ENCODE measurements around the gene NGRN. TPM values are rescaled to one million over a fixed set of nuclear protein-coding genes. Genes with fewer than 3 reads are reported as not detected.
A peak's percentile ranks its signal among the peaks of the same experiment; 100 is the strongest.

NGRN gene
- total RNA-seq, 6 donors from 2014 or later = 35.6 to 74.2 (median 62.6) TPM

- TF ChIP-seq POLR2A (IDR thresholded peaks at IDR 0.05) = peak in 2 of 4 donors; percentile 76 to 86
- TF ChIP-seq CTCF (IDR thresholded peaks at IDR 0.05) = peak in 5 of 6 experiments; percentile 46 to 77 (median 56)
- no peak for TF ChIP-seq EP300 (IDR thresholded peaks at IDR 0.05)
- peak; percentile 22 to 81 for TF ChIP-seq POLR2AphosphoS5 (IDR thresholded peaks at IDR 0.05)
- Histone ChIP-seq H3K4me3 (peak within 1 kb of the TSS; percentile 62 to 99 (median 74)), H3K36me3 (peaks cover under 1 to 47% (median 31%) of the 10 kb centered on the region in 4 donors), H3K9me3 (no peaks in the 10 kb centered on the region), H3K27me3 (no peaks in the 10 kb centered on the region), H3K27ac (peak within 1 kb of the TSS; percentile 89 to 97 (median 94)), H3K4me1 (peaks cover 28 to 46% (median 42%) of the 10 kb centered on the region in 4 donors)
- DNase-seq = peak; percentile 98 to 99
- ATAC-seq (ENCODE audit: low FRiP score in 2 of 2) = peak; percentile 97 to 98
- 0% methylated on average over 1 to 37 of the region's 63 CpGs for WGBS, 2 donors
These were observed 31.9 kb upstream of the NGRN start, which contains the start of gene CIB1 for GRCh38 chr15:90233387-90234095. Gene CIB1 (minus strand): TSS chr15:90233941. CDS start chr15:90233885, 56 bp downstream.

- peak within 1 kb of the TSS; percentile 62 to 99 (median 74) for H3K4me3 ChIP-seq
- H3K4me1 ChIP-seq = peaks cover 28 to 46% (median 42%) of the 10 kb centered on the region in 4 donors
- no peak for ATAC-seq (ENCODE audit: low FRiP score in 2 of 2)
- TF ChIP-seq EP300 (IDR thresholded peaks at IDR 0.05) (no peak), POLR2AphosphoS5 (IDR thresholded peaks at IDR 0.05) (peak; percentile 78 to 85), CTCF (IDR thresholded peaks at IDR 0.05) (peak in 1 of 6 experiments; percentile 11), POLR2A (IDR thresholded peaks at IDR 0.05) (peak in 3 of 4 donors; percentile 37 to 86 (median 77))
- H3K27ac ChIP-seq = peak within 1 kb of the TSS; percentile 89 to 97 (median 94)
- H3K27me3 ChIP-seq = no peaks in the 10 kb centered on the region
- WGBS, 2 donors = 4 to 10% methylated on average over 17 to 47 of the region's 49 CpGs
- H3K9me3 ChIP-seq = no peaks in the 10 kb centered on the region
- DNase-seq = no peak
- peaks cover 0 to 47% (median 26%) of the 10 kb centered on the region in 4 donors for H3K36me3 ChIP-seq
These were observed 31.1 kb upstream of the NGRN start, which contains the start of gene GDPGP1 for GRCh38 chr15:90234096-90234988. Gene GDPGP1 (plus strand): TSS chr15:90234209. CDS start chr15:90240909, 6,700 bp downstream.

GRCh38 chr15:90239371-90239770, 26.1 kb upstream of the NGRN start:
- ATAC-seq (ENCODE audit: low FRiP score in 2 of 2) (no peak), DNase-seq (no peak)
- H3K27me3 ChIP-seq = no peaks in the 10 kb centered on the region
- H3K36me3 ChIP-seq = peaks cover 3 to 34% (median 23%) of the 10 kb centered on the region in 4 donors
- no peak overlapping the region for H3K4me3 ChIP-seq
- 87 to 89% methylated on average over 3 of the region's 3 CpGs for WGBS, 2 donors
- no peak overlapping the region for H3K27ac ChIP-seq
- no peaks in the 10 kb centered on the region for H3K9me3 ChIP-seq
- peaks cover 2 to 11% (median 8%) of the 10 kb centered on the region in 4 donors for H3K4me1 ChIP-seq
- no peak for TF ChIP-seq CTCF (IDR thresholded peaks at IDR 0.05)
- TF ChIP-seq POLR2AphosphoS5 (IDR thresholded peaks at IDR 0.05) = no peak
- TF ChIP-seq EP300 (IDR thresholded peaks at IDR 0.05) = no peak
- no peak for TF ChIP-seq POLR2A (IDR thresholded peaks at IDR 0.05)

- no peak for ATAC-seq (ENCODE audit: low FRiP score in 2 of 2)
- TF ChIP-seq POLR2A (IDR thresholded peaks at IDR 0.05) (no peak), EP300 (IDR thresholded peaks at IDR 0.05) (no peak), CTCF (IDR thresholded peaks at IDR 0.05) (no peak), POLR2AphosphoS5 (IDR thresholded peaks at IDR 0.05) (no peak)
- Histone ChIP-seq H3K27ac (no peak overlapping the region), H3K9me3 (no peaks in the 10 kb centered on the region), H3K4me1 (no peaks in the 10 kb centered on the region), H3K36me3 (peaks cover 3 to 34% (median 23%) of the 10 kb centered on the region in 4 donors), H3K4me3 (no peak overlapping the region), H3K27me3 (no peaks in the 10 kb centered on the region)
- DNase-seq = no peak
- WGBS, 2 donors = 95 to 97% methylated on average over 8 of the region's 8 CpGs
These were observed 24.6 kb upstream of the NGRN start for GRCh38 chr15:90240856-90241255.

Measured in upper lobe of left lung (tissue), 6 donors.